ENCODE data around the gene MAGEA8.
"Not testable (repeated sequence)": the region's sequence is repeated elsewhere in the genome, so short reads cannot be mapped to it uniquely, and the experiment has no call there.

Gene MAGEA8

GRCh38 chrX:149881081-149881711, at the start of gene MAGEA8:
Gene MAGEA8 (plus strand): TSS chrX:149881183. CDS start chrX:149884273, 3,090 bp downstream.
- DNase-seq = no peak

- DNase-seq = no peak
Observed at GRCh38 chrX:149831473-149831872, 49.5 kb upstream of the MAGEA8 start.

GRCh38 chrX:149836728-149837127, 44.3 kb upstream of the MAGEA8 start:
- not testable (repeated sequence) for DNase-seq

GRCh38 chrX:149837167-149837566, 43.8 kb upstream of the MAGEA8 start:
- no peak for DNase-seq

- no peak for DNase-seq
Observed at GRCh38 chrX:149837639-149838038, 43.3 kb upstream of the MAGEA8 start.

GRCh38 chrX:149841929-149842328, 39.1 kb upstream of the MAGEA8 start:
- DNase-seq = no peak

- DNase-seq = no peak
Observed at GRCh38 chrX:149845385-149845784, 35.6 kb upstream of the MAGEA8 start.

- no peak for DNase-seq
Observed at GRCh38 chrX:149846789-149847188, 34.2 kb upstream of the MAGEA8 start.

- no peak for DNase-seq
Observed at GRCh38 chrX:149848855-149849254, 32.1 kb upstream of the MAGEA8 start.

- DNase-seq = no peak
Observed at GRCh38 chrX:149849787-149850186, 31.2 kb upstream of the MAGEA8 start.

GRCh38 chrX:149851864-149852263, 29.1 kb upstream of the MAGEA8 start:
- no peak for DNase-seq

- no peak for DNase-seq
Observed at GRCh38 chrX:149853925-149854324, 27.1 kb upstream of the MAGEA8 start.

- no peak for DNase-seq
Observed at GRCh38 chrX:149858592-149858991, 22.4 kb upstream of the MAGEA8 start.

- no peak for DNase-seq
Observed at GRCh38 chrX:149860445-149860844, 20.5 kb upstream of the MAGEA8 start.

GRCh38 chrX:149865390-149865789, 15.6 kb upstream of the MAGEA8 start:
- DNase-seq = no peak

GRCh38 chrX:149867488-149867887, 13.5 kb upstream of the MAGEA8 start:
- DNase-seq = no peak

- no peak for DNase-seq
Observed at GRCh38 chrX:149870840-149871239, 10.1 kb upstream of the MAGEA8 start.

GRCh38 chrX:149871433-149871832, 9.6 kb upstream of the MAGEA8 start:
- no peak for DNase-seq

- no peak for DNase-seq
Observed at GRCh38 chrX:149871940-149872339, 9.0 kb upstream of the MAGEA8 start.

GRCh38 chrX:149877157-149877556, 3.8 kb upstream of the MAGEA8 start:
- DNase-seq = no peak

GRCh38 chrX:149877636-149878035, 3.3 kb upstream of the MAGEA8 start:
- no peak for DNase-seq

- not testable (repeated sequence) for DNase-seq
Observed at GRCh38 chrX:149890828-149891227, 9.8 kb downstream of the MAGEA8 start.

GRCh38 chrX:149898554-149898953, 17.6 kb downstream of the MAGEA8 start:
- DNase-seq = no peak

GRCh38 chrX:149903889-149904748, 23.1 kb downstream of the MAGEA8 start:
- no peak for DNase-seq

All from NCI-H2029 (cell line).